DMS114 treated with DMSO at 0.1 percent for 48 hours (cell line): ENCODE data around the gene ELMO1.

Experiments
- DNase-seq: peaks from one replicate; lab custom pipeline; 2025; ENCODE audit not compliant: unreplicated experiment; lab: John Stamatoyannopoulos, UW

ELMO1 gene

GRCh38 chr7:37410305-37411229 lies 38.1 kb downstream of the ELMO1 start:
- DNase-seq, result no peak

- no peak for DNase-seq
Measured at GRCh38 chr7:37409461-37409860, 39.2 kb downstream of the ELMO1 start.

DNA sequence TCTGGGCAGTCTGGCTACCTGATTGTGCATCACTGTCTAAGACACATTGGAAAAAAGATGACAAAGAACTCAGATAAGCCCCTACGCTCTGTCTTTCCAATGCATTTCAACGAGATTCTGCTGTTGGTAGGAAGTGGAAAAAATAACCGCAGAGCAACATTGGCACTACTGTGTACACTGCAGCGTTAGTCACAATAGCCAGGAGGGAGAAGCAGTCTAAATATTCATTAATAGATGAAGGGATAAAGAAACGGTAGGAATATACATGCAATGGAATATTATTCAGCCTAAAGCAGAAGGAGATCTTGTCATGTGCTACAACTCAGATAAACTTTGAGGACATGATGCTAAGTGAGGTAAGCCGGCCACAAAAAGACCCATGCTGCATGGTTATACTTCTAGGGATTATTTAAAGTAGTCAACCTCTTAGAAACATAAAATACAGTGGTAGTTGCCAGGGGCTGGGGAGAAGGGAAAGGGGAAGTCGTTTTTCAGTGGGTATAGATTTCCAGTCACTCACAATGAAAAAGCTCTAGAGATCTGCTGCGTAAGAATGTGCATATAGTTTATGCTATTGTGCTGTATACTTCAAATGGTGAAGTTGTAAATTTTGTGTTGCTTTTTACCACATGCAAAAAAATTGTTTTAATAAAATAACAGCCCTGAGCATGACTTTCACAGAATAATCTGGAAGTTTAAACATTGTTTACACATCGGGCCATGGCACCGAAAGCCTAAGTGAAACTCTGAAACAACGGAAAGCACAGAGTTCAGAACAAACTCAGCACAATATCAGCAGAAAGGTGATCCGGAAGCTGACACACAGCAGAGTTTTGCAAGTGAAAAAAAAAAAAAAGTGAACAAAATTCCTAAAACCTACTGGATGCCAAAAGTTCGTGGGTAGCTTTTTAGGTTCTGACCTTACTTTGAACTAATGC lies 40.1 kb downstream of the ELMO1 start:
- DNase-seq, result no peak

GRCh38 chr7:37405603-37406122 lies 43.0 kb downstream of the ELMO1 start:
- DNase-seq, result no peak

GRCh38 chr7:37405128-37405527 lies 43.5 kb downstream of the ELMO1 start:
- no peak for DNase-seq

DNA sequence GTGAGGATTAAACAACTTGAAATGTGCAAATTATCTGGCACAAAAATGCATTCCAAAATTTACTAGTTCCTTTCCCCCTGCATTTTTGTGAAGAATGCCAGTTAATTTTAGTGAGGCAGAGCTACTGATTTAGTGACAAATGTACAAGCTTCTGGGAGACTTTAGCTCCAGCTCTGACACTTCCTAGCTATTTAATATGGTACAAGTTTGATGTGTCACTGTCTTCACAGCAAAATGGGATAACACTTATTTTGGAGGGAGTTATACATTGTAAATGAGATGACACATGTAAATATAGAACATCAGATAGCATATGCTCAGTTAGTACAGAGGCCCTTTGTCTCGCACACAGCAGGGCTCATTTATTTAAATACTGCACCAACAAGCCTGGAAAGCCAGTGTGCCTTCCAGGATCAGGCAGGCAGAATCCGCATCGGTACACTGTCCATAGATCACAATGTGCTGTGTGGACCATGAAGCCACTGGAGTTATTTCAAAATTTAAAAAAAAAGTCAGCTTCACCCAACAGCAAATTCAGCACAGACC lies 48.7 kb downstream of the ELMO1 start:
- DNase-seq, result no peak

DNA sequence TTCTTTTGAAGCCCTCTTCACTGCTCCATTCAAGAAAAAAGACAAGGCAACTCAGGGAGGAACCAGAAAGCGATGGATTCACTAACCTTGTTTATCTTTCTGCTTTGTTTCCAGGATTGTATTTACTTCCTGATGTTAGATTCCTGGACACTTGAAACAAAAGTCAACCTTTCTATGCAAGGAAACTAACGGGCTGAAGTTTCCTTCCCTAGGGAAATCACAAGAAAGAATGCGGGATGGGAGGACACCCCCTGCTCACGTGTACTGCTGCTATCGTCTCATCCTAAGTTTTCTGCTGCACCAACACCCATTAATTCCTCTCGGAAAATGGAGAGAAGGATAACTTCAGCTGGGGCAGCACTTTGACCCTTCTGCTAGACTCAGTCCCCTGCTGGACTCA lies 50.3 kb downstream of the ELMO1 start:
- DNase-seq, result no peak

DNA sequence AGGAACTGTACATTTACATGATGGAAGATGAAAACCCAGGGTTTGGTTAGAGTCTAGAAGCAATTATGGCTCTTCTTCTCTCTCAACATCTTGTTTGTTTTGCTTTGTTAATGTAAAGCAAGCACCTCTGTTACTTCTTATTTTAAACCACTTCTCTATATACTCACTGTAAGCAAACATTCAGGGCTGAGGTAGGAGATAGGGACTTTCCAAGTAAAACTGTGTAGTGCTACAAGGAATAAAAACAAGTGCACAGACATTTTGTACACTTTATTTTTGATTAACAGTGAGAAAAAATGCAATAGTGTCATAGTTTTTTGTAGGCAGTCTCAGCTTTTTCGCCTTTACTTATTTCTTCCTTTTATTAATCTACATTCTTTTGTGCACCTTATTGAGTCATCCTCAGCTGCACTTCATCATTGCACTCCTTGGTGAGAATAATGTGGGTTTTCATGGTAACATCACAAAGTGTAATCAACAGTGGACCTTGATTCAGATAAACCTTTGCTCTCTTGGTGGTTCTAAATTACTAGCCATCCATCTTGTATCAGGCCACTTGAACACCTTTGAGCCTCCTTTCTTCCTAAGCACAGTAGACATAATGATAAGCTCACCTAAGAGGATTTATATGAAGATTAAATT lies 52.9 kb downstream of the ELMO1 start:
- no peak for DNase-seq

- no peak for DNase-seq
Measured at GRCh38 chr7:37394158-37394557, 54.5 kb downstream of the ELMO1 start.

- DNase-seq, result no peak
Measured at GRCh38 chr7:37393476-37393875, 55.2 kb downstream of the ELMO1 start.

- no peak for DNase-seq
Measured at GRCh38 chr7:37392673-37393017, 56.0 kb downstream of the ELMO1 start.

- DNase-seq, result no peak
Measured at GRCh38 chr7:37391791-37392672, 56.6 kb downstream of the ELMO1 start.

DNA sequence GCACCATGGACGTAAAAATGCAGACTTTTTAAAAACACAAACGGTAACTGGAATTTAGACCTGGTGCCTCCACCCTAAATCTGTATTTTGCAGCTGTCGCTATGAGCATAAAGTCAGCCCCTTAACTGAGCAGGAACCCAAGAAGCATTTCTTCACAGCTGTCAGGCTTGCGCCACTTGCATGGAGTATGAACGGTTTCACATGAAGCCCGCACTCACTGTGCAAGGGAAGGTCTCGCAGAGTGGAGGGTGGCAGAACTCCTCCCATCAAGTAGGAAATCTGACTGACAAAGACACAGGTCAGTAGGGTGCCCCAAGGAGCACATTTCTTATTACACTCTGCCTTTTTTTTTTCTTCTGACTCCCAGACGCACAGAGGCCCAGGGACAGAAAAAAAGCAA lies 58.5 kb downstream of the ELMO1 start:
- DNase-seq, result no peak

- DNase-seq, result no peak
Measured at GRCh38 chr7:37388811-37389210, 59.9 kb downstream of the ELMO1 start.

GRCh38 chr7:37385787-37386186 lies 62.9 kb downstream of the ELMO1 start:
- DNase-seq, result no peak

- DNase-seq, result no peak
Measured at GRCh38 chr7:37382546-37383088, 66.0 kb downstream of the ELMO1 start.

DNA sequence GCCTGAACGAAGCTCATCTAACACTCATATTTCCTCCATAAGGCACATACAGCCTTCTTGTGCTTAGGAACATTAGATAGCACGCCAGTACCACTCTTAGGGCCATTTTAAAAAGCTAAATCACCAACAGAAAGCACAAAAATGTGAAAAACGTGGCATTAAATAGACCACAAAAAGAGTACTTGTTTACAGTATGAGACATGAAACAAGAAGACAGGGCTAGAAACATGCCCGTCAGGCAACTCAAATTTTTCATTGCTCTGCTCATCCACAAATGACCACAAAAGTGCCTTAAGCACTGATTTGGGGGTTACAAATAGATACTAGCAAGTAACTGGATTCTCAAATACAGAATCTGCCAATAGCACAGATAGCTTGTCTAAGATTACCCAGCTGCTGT lies 67.8 kb downstream of the ELMO1 start:
- DNase-seq, result no peak

- DNase-seq, result no peak
Measured at GRCh38 chr7:37379546-37380277, 69.0 kb downstream of the ELMO1 start.

- DNase-seq, result no peak
Measured at GRCh38 chr7:37377231-37377630, 71.4 kb downstream of the ELMO1 start.
